Measurements from ENCODE around the gene ETV6.
A peak's percentile ranks its signal among the peaks of the same experiment; 100 is the strongest.
"Not testable (repeated sequence)": the region's sequence is repeated elsewhere in the genome, so short reads cannot be mapped to it uniquely, and the experiment has no call there.

ETV6 gene

GRCh38 chr12:11649413-11650285 lies at the start of gene ETV6:
TSS of gene ETV6 (plus strand) at chr12:11649674. CDS start at chr12:11650128, 454 bp downstream.
- DNase-seq, result peak; percentile 85

GRCh38 chr12:11600199-11600598 lies 49.3 kb upstream of the ETV6 start:
- DNase-seq, result no peak

- no peak for DNase-seq
Observed at GRCh38 chr12:11601647-11602046, 47.8 kb upstream of the ETV6 start.

GRCh38 chr12:11607313-11608081 lies 42.0 kb upstream of the ETV6 start:
- DNase-seq, result no peak

- DNase-seq, result no peak
Observed at GRCh38 chr12:11609045-11609444, 40.4 kb upstream of the ETV6 start.

- no peak for DNase-seq
Observed at GRCh38 chr12:11615481-11615880, 34.0 kb upstream of the ETV6 start.

GRCh38 chr12:11618046-11618445 lies 31.4 kb upstream of the ETV6 start:
- DNase-seq, result no peak

- no peak for DNase-seq
Observed at GRCh38 chr12:11621797-11622423, 27.6 kb upstream of the ETV6 start.

- DNase-seq, result no peak
Observed at GRCh38 chr12:11622876-11623281, 26.6 kb upstream of the ETV6 start.

- DNase-seq, result no peak
Observed at GRCh38 chr12:11623382-11623781, 26.1 kb upstream of the ETV6 start.

- DNase-seq, result no peak
Observed at GRCh38 chr12:11624116-11624515, 25.4 kb upstream of the ETV6 start.

GRCh38 chr12:11627709-11628108 lies 21.8 kb upstream of the ETV6 start:
- not testable (repeated sequence) for DNase-seq

GRCh38 chr12:11628353-11628752 lies 21.1 kb upstream of the ETV6 start:
- DNase-seq, result no peak

GRCh38 chr12:11630046-11630706 lies 19.3 kb upstream of the ETV6 start:
- DNase-seq, result peak; percentile 40

- DNase-seq, result no peak
Observed at GRCh38 chr12:11631288-11631687, 18.2 kb upstream of the ETV6 start.

GRCh38 chr12:11631881-11632280 lies 17.6 kb upstream of the ETV6 start:
- DNase-seq, result not testable (repeated sequence)

- DNase-seq, result no peak
Observed at GRCh38 chr12:11633968-11634367, 15.5 kb upstream of the ETV6 start.

GRCh38 chr12:11635341-11635740 lies 14.1 kb upstream of the ETV6 start:
- no peak for DNase-seq

GRCh38 chr12:11638315-11638916 lies 11.1 kb upstream of the ETV6 start:
- no peak for DNase-seq

GRCh38 chr12:11639454-11639853 lies 10.0 kb upstream of the ETV6 start:
- DNase-seq, result no peak

GRCh38 chr12:11641522-11641921 lies 8.0 kb upstream of the ETV6 start:
- no peak for DNase-seq

GRCh38 chr12:11642785-11643184 lies 6.7 kb upstream of the ETV6 start:
- DNase-seq, result no peak

GRCh38 chr12:11645391-11645790 lies 4.1 kb upstream of the ETV6 start:
- DNase-seq, result no peak
